A549 (cell line): ENCODE results near the gene KRTAP19-7.

Experiments used
- CTCF ChIP-seq: fragments of >200 bp; sonication (Bioruptor Twin); formaldehyde crosslinking; IDR thresholded peaks from 3 replicates; pipeline ENCODE4 v1.5.1; 2016
- KDM1A ChIP-seq: fragments of 200-600 bp; sonication (generic); IDR thresholded peaks from 2 replicates; pipeline ENCODE4 v1.6.1; 2016; ENCODE audit warnings: low read depth, mild to moderate bottlenecking
- KDM5A ChIP-seq: fragments of 200-600 bp; sonication (generic); IDR thresholded peaks from 2 replicates; pipeline ENCODE4 v1.6.1; 2016; ENCODE audit warnings: antibody characterized with exemption, mild to moderate bottlenecking
- MAFK ChIP-seq: fragments of 450-650 bp; IDR thresholded peaks from 2 replicates; pipeline ENCODE4 v1.6.1; 2014; ENCODE audit not compliant: partially characterized antibody
- MYC ChIP-seq: IDR thresholded peaks from 2 replicates; pipeline ENCODE4 v1.6.1; 2012; ENCODE audit warnings: mild to moderate bottlenecking, inconsistent platforms, low read length, improper control_type of control experiment, borderline replicate concordance
- PBX3 ChIP-seq: IDR thresholded peaks from 2 replicates; pipeline ENCODE4 v1.6.1; 2012
- POLR2A ChIP-seq: IDR thresholded peaks from 2 replicates; pipeline ENCODE4 v1.6.1; 2012; ENCODE audit warnings: mild to moderate bottlenecking, low read length
- SREBF2 ChIP-seq: fragments of 450-650 bp; IDR thresholded peaks from 2 replicates; pipeline ENCODE4 v1.6.1; 2014; ENCODE audit warnings: mild to moderate bottlenecking, moderate library complexity
- TP53 ChIP-seq: fragments of 250-450 bp; sonication (Bioruptor Pico); IDR thresholded peaks from 2 replicates; pipeline ENCODE4 v1.5.0; 2021; ENCODE audit warnings: mild to moderate bottlenecking, moderate library complexity
- USF2 ChIP-seq: fragments of 450-650 bp; IDR thresholded peaks from 2 replicates; pipeline ENCODE4 v1.6.1; 2014; ENCODE audit warnings: antibody characterized with exemption
- ZFP36 ChIP-seq: fragments of 450-650 bp; IDR thresholded peaks from 2 replicates; pipeline ENCODE4 v1.6.1; 2014; ENCODE audit warnings: borderline replicate concordance; ENCODE audit not compliant: partially characterized antibody

- TF ChIP-seq CTCF (no peak), MYC (no peak), ZFP36 (no peak), POLR2A (no peak), KDM5A (no peak), SREBF2 (no peak), USF2 (no peak), PBX3 (no peak), MAFK (no peak), TP53 (CRISPR knock-in tag) (no peak), KDM1A (no peak)
Observed at GRCh38 chr21:30555095-30555494, 6.0 kb downstream of the KRTAP19-7 start.
